ENCODE measurements around the gene RERE.
A peak's percentile ranks its signal among the peaks of the same experiment; 100 is the strongest.

The RERE gene

GRCh38 chr1:8355439-8356255 is 461.8 kb downstream of the RERE start:
- no peak for DNase-seq

GRCh38 chr1:8354038-8354437 is 463.4 kb downstream of the RERE start:
- no peak for DNase-seq

- no peak for DNase-seq
Observed at GRCh38 chr1:8352886-8353785, 464.3 kb downstream of the RERE start.

GRCh38 chr1:8352471-8352845 is 465.0 kb downstream of the RERE start:
- no peak for DNase-seq

- peak; percentile 12 for DNase-seq
Observed at GRCh38 chr1:8351693-8352470, 465.6 kb downstream of the RERE start.

GRCh38 chr1:8350914-8351684 is 466.3 kb downstream of the RERE start:
- DNase-seq: no peak

- DNase-seq: no peak
Observed at GRCh38 chr1:8349961-8350360, 467.5 kb downstream of the RERE start.

- no peak for DNase-seq
Observed at GRCh38 chr1:8349473-8349865, 468.0 kb downstream of the RERE start.

- peak; percentile 72 for DNase-seq
Observed at GRCh38 chr1:8348777-8349472, 468.5 kb downstream of the RERE start.

GRCh38 chr1:8348047-8348776 is 469.2 kb downstream of the RERE start:
- DNase-seq: no peak

GRCh38 chr1:8347635-8348034 is 469.8 kb downstream of the RERE start:
- DNase-seq: no peak

- no peak for DNase-seq
Observed at GRCh38 chr1:8345621-8346415, 471.6 kb downstream of the RERE start.

- no peak for DNase-seq
Observed at GRCh38 chr1:8344893-8345507, 472.4 kb downstream of the RERE start.

- DNase-seq: no peak
Observed at GRCh38 chr1:8343464-8344001, 473.9 kb downstream of the RERE start.

- DNase-seq: no peak
Observed at GRCh38 chr1:8343044-8343443, 474.4 kb downstream of the RERE start.

- no peak for DNase-seq
Observed at GRCh38 chr1:8342325-8342724, 475.1 kb downstream of the RERE start.

GRCh38 chr1:8340448-8340847 is 477.0 kb downstream of the RERE start:
- DNase-seq: no peak

GRCh38 chr1:8339203-8339600 is 478.2 kb downstream of the RERE start:
- DNase-seq: no peak

GRCh38 chr1:8338526-8339202 is 478.8 kb downstream of the RERE start:
- no peak for DNase-seq
